ENCODE results near the gene LIN37. TPM values are rescaled to one million over a fixed set of nuclear protein-coding genes. Genes with fewer than 3 reads are reported as not detected.

Gene LIN37
- total RNA-seq, 1 experiment from 2014 or later, result 11.3 TPM

GRCh38 chr19:35752746-35753350, 4.5 kb downstream of the LIN37 start:
- DNase-seq (ENCODE audit: low spot score), result no peak
- H3K9me3 ChIP-seq (ENCODE audit: low read depth, low read length, poor library complexity, severe bottlenecking), result no peaks in the 10 kb centered on the region
- no TSS peak for BruUV-seq (replicated peaks)
- H3K27ac ChIP-seq (ENCODE audit: low read depth, low read length, poor library complexity, severe bottlenecking), result no peak overlapping the region
- intact Hi-C loops (cut with micrococcal nuclease; ENCODE audit: unreplicated experiment), result no loop called here
- TF ChIP-seq EZH2 (IDR thresholded peaks at IDR 0.05; ENCODE audit: borderline replicate concordance, low read depth, low read length, poor library complexity, severe bottlenecking) (no peak), CTCF (conservative IDR thresholded peaks at IDR 0.05; ENCODE audit: low read depth, low read length) (no peak)
- H3K4me3 ChIP-seq (ENCODE audit: low read depth, low read length, poor library complexity, severe bottlenecking), result no peak overlapping the region
- no peaks in the 10 kb centered on the region for H3K27me3 ChIP-seq (replicated peaks; ENCODE audit: insufficient read depth, low read depth, low read length, poor library complexity)
- ChIA-PET POLR2A (ENCODE audit: low non-redundant PET) (no interaction called here), CTCF (no interaction called here)
- H3K4me1 ChIP-seq (ENCODE audit: insufficient read depth, low read length, poor library complexity, severe bottlenecking), result peaks cover 25% of the 10 kb centered on the region
- no peaks in the 10 kb centered on the region for H3K36me3 ChIP-seq (ENCODE audit: insufficient read depth, low read length, poor library complexity, severe bottlenecking)

- no peaks in the 10 kb centered on the region for H3K27me3 ChIP-seq (replicated peaks; ENCODE audit: insufficient read depth, low read depth, low read length, poor library complexity)
- H3K4me3 ChIP-seq (ENCODE audit: low read depth, low read length, poor library complexity, severe bottlenecking), result no peak overlapping the region
- no TSS peak for BruUV-seq (replicated peaks)
- H3K4me1 ChIP-seq (ENCODE audit: insufficient read depth, low read length, poor library complexity, severe bottlenecking), result peaks cover 28% of the 10 kb centered on the region
- no peak overlapping the region for H3K27ac ChIP-seq (ENCODE audit: low read depth, low read length, poor library complexity, severe bottlenecking)
- H3K36me3 ChIP-seq (ENCODE audit: insufficient read depth, low read length, poor library complexity, severe bottlenecking), result no peaks in the 10 kb centered on the region
- TF ChIP-seq CTCF (conservative IDR thresholded peaks at IDR 0.05; ENCODE audit: low read depth, low read length) (no peak), EZH2 (IDR thresholded peaks at IDR 0.05; ENCODE audit: borderline replicate concordance, low read depth, low read length, poor library complexity, severe bottlenecking) (no peak)
- no peak for DNase-seq (ENCODE audit: low spot score)
- CTCF ChIA-PET, result no interaction called here
- POLR2A ChIA-PET (ENCODE audit: low non-redundant PET), result no interaction called here
- H3K9me3 ChIP-seq (ENCODE audit: low read depth, low read length, poor library complexity, severe bottlenecking), result no peaks in the 10 kb centered on the region
- intact Hi-C loops (cut with micrococcal nuclease; ENCODE audit: unreplicated experiment), result no loop called here
Measured at GRCh38 chr19:35753634-35754369, 5.4 kb downstream of the LIN37 start.

GRCh38 chr19:35754370-35755130, 6.2 kb downstream of the LIN37 start:
- no peaks in the 10 kb centered on the region for H3K9me3 ChIP-seq (ENCODE audit: low read depth, low read length, poor library complexity, severe bottlenecking)
- H3K4me1 ChIP-seq (ENCODE audit: insufficient read depth, low read length, poor library complexity, severe bottlenecking), result peaks cover 32% of the 10 kb centered on the region
- H3K27ac ChIP-seq (ENCODE audit: low read depth, low read length, poor library complexity, severe bottlenecking), result peak overlapping the region; percentile 35
- CTCF ChIA-PET, result no interaction called here
- POLR2A ChIA-PET (ENCODE audit: low non-redundant PET), result no interaction called here
- peaks cover under 1% of the 10 kb centered on the region for H3K36me3 ChIP-seq (ENCODE audit: insufficient read depth, low read length, poor library complexity, severe bottlenecking)
- no TSS peak for BruUV-seq (replicated peaks)
- TF ChIP-seq EZH2 (IDR thresholded peaks at IDR 0.05; ENCODE audit: borderline replicate concordance, low read depth, low read length, poor library complexity, severe bottlenecking), result no peak
- TF ChIP-seq CTCF (conservative IDR thresholded peaks at IDR 0.05; ENCODE audit: low read depth, low read length), result no peak
- H3K27me3 ChIP-seq (replicated peaks; ENCODE audit: insufficient read depth, low read depth, low read length, poor library complexity), result no peaks in the 10 kb centered on the region
- intact Hi-C loops (cut with micrococcal nuclease; ENCODE audit: unreplicated experiment), result no loop called here
- no peak overlapping the region for H3K4me3 ChIP-seq (ENCODE audit: low read depth, low read length, poor library complexity, severe bottlenecking)
- DNase-seq (ENCODE audit: low spot score), result no peak
